ENCODE results near the gene RENBP. TPM values are rescaled to one million over a fixed set of nuclear protein-coding genes. Genes with fewer than 3 reads are reported as not detected.
A peak's percentile ranks its signal among the peaks of the same experiment; 100 is the strongest.

Gene RENBP
- total and polyA plus RNA-seq, 9 of the 15 experiments (the other 6 are each of a cell fraction or from before 2014, with no cell fraction given) = 0.07 to 14.8 (median 10.6) TPM; not detected in 1

GRCh38 chrX:153972368-153973126, 28.1 kb upstream of the RENBP start, which contains the start of gene TMEM187 (continued):
- TF ChIP-seq MCM2 (IDR thresholded peaks at IDR 0.05; ENCODE audit: low read depth) (no peak), SMAD2 (IDR thresholded peaks at IDR 0.05; ENCODE audit: low read depth, low read length) (no peak), MNT (conservative IDR thresholded peaks at IDR 0.05) (peak in 1 of 2 experiments; percentile 18; a peak in 1 of 4 replicates), ZNF41 (CRISPR knock-in tag; conservative IDR thresholded peaks at IDR 0.05) (no peak), ZNF766 (CRISPR knock-in tag; conservative IDR thresholded peaks at IDR 0.05) (no peak), NFXL1 (CRISPR knock-in tag; IDR thresholded peaks at IDR 0.05) (no peak), ZNF311 (CRISPR knock-in tag; IDR thresholded peaks at IDR 0.05) (no peak), BRCA1 (IDR thresholded peaks at IDR 0.05) (no peak), BRCA1 (CRISPR knock-in tag; IDR thresholded peaks at IDR 0.05) (no peak), RBFOX2 (IDR thresholded peaks at IDR 0.05; ENCODE audit: low read depth, low read length) (peak; percentile 83), RUNX1 (IDR thresholded peaks at IDR 0.05; ENCODE audit: low read depth) (no peak), E2F8 (IDR thresholded peaks at IDR 0.05; ENCODE audit: low read depth, partially characterized antibody) (no peak), ZNF655 (CRISPR knock-in tag; IDR thresholded peaks at IDR 0.05) (no peak), EHMT2 (IDR thresholded peaks at IDR 0.05) (no peak), ARID4B (CRISPR knock-in tag; IDR thresholded peaks at IDR 0.05) (no peak), MEF2D (tag; conservative IDR thresholded peaks at IDR 0.05; ENCODE audit: low read depth) (no peak), BCOR (IDR thresholded peaks at IDR 0.05) (no peak)
